H9 (cell line): Measurements from ENCODE around the gene HSPA2. TPM values are rescaled to one million over a fixed set of nuclear protein-coding genes. Genes with fewer than 3 reads are reported as not detected.

Source experiments
- DNase-seq: peaks from one replicate; pipeline ENCODE4 v3.0.0-alpha.2; 2017
- H2AFZ ChIP-seq: one replicate; pipeline ENCODE4 v1.6.1; 2013; ENCODE audit warnings: mild to moderate bottlenecking, low read length, control low read depth, moderate library complexity
- H2AK5ac ChIP-seq: 2 replicates; pipeline ENCODE4 v1.6.1; 2013; ENCODE audit warnings: low read length, control low read depth, mixed read lengths; ENCODE audit not compliant: insufficient read length
- H2BK120ac ChIP-seq: one replicate; pipeline ENCODE4 v1.6.1; 2013; ENCODE audit warnings: low read depth, mild to moderate bottlenecking, low read length, control low read depth, inconsistent platforms; ENCODE audit not compliant: poor library complexity, severe bottlenecking
- H2BK12ac ChIP-seq: 2 replicates; pipeline ENCODE4 v1.6.1; 2013; ENCODE audit warnings: low read length, control low read depth, mixed read lengths, low read depth; ENCODE audit not compliant: insufficient read length
- H2BK15ac ChIP-seq: 2 replicates; pipeline ENCODE4 v1.6.1; 2013; ENCODE audit warnings: low read depth, low read length, control low read depth
- H2BK20ac ChIP-seq: one replicate; pipeline ENCODE4 v1.6.1; 2013; ENCODE audit warnings: low read depth, mild to moderate bottlenecking, low read length, control low read depth, inconsistent platforms; ENCODE audit not compliant: poor library complexity, severe bottlenecking
- H2BK5ac ChIP-seq: 2 replicates; pipeline ENCODE4 v1.6.1; 2013; ENCODE audit warnings: low read length, control low read depth, mixed read lengths; ENCODE audit not compliant: insufficient read length
- H3K14ac ChIP-seq: 2 replicates; pipeline ENCODE4 v1.6.1; 2013; ENCODE audit warnings: low read length, control low read depth; ENCODE audit not compliant: insufficient read depth
- H3K18ac ChIP-seq: 2 replicates; pipeline ENCODE4 v1.6.1; 2013; ENCODE audit warnings: low read depth, mild to moderate bottlenecking, mixed read lengths, low read length, control low read depth; ENCODE audit not compliant: insufficient read length
- H3K23ac ChIP-seq: 2 replicates; pipeline ENCODE4 v1.6.1; 2013; ENCODE audit warnings: low read length, control low read depth, mixed read lengths, low read depth; ENCODE audit not compliant: insufficient read length
- H3K23me2 ChIP-seq: 2 replicates; pipeline ENCODE4 v1.6.1; 2013; ENCODE audit warnings: low read depth, mild to moderate bottlenecking, mixed read lengths, low read length, control low read depth; ENCODE audit not compliant: insufficient read length, poor library complexity, severe bottlenecking
- H3K27ac ChIP-seq: 2 replicates; pipeline ENCODE4 v1.5.1; 2013; ENCODE audit warnings: low read length, control low read depth, mixed read lengths, low read depth; ENCODE audit not compliant: insufficient read length
- H3K27me3 ChIP-seq: 2 replicates; pipeline ENCODE4 v1.6.1; 2013; ENCODE audit warnings: low read length, control low read depth, inconsistent platforms; ENCODE audit not compliant: insufficient read depth
- H3K4ac ChIP-seq: 2 replicates; pipeline ENCODE4 v1.6.1; 2013; ENCODE audit warnings: low read depth, mild to moderate bottlenecking, control low read depth, inconsistent platforms, low read length, moderate library complexity
- H3K4me1 ChIP-seq: 2 replicates; pipeline ENCODE4 v1.6.1; 2013; ENCODE audit warnings: low read length, control low read depth, inconsistent platforms; ENCODE audit not compliant: insufficient read depth
- H3K4me2 ChIP-seq: 2 replicates; pipeline ENCODE4 v1.6.1; 2013; ENCODE audit warnings: low read length, control low read depth, mixed read lengths; ENCODE audit not compliant: insufficient read length, insufficient read depth
- H3K56ac ChIP-seq: 2 replicates; pipeline ENCODE4 v1.6.1; 2013; ENCODE audit warnings: low read depth, mild to moderate bottlenecking, mixed read lengths, low read length, control low read depth; ENCODE audit not compliant: insufficient read length
- H3K79me1 ChIP-seq: 2 replicates; pipeline ENCODE4 v1.6.1; 2013; ENCODE audit warnings: low read depth, mild to moderate bottlenecking, moderate library complexity, low read length, control low read depth, inconsistent platforms; ENCODE audit not compliant: insufficient read depth, poor library complexity, severe bottlenecking
- H3K79me2 ChIP-seq: 2 replicates; pipeline ENCODE4 v1.6.1; 2013; ENCODE audit warnings: low read length, control low read depth, inconsistent platforms; ENCODE audit not compliant: insufficient read depth
- H3K9ac ChIP-seq: 2 replicates; pipeline ENCODE4 v1.6.1; 2013; ENCODE audit warnings: low read length, control low read depth, mixed read lengths; ENCODE audit not compliant: insufficient read length; ENCODE audit errors: extremely low read depth
- H3K9me3 ChIP-seq: one replicate; pipeline ENCODE4 v1.6.1; 2013; ENCODE audit warnings: low read depth, low read length, inconsistent platforms; ENCODE audit not compliant: control insufficient read depth
- H3T11ph ChIP-seq: one replicate; pipeline ENCODE4 v1.6.1; 2013; ENCODE audit warnings: mild to moderate bottlenecking, low read length, control low read depth, inconsistent platforms
- H4K20me1 ChIP-seq: one replicate; pipeline ENCODE4 v1.6.1; 2013; ENCODE audit not compliant: control insufficient read depth, insufficient read length, insufficient read depth
- H4K5ac ChIP-seq: 2 replicates; pipeline ENCODE4 v1.6.1; 2013; ENCODE audit warnings: low read depth, mild to moderate bottlenecking, mixed read lengths, low read length, control low read depth; ENCODE audit not compliant: insufficient read length
- H4K8ac ChIP-seq: replicated peaks from 2 replicates; pipeline ENCODE4 v1.6.1; 2013; ENCODE audit warnings: low read length, control low read depth, mixed read lengths, low read depth; ENCODE audit not compliant: insufficient read length
- H4K91ac ChIP-seq: 2 replicates; pipeline ENCODE4 v1.6.1; 2013; ENCODE audit warnings: low read depth, mild to moderate bottlenecking, moderate library complexity, mixed read lengths, low read length, control low read depth; ENCODE audit not compliant: insufficient read length
- H3K27ac Mint-ChIP-seq, 3 experiments: 2 replicates in 2 of 3; 3 replicates in 1 of 3; pipeline ENCODE4 v1.8.0; 2020 to 2021; ENCODE audit warnings: mixed read lengths in 3 of 3, mild to moderate bottlenecking in 1 of 3, moderate library complexity in 1 of 3
- H3K27me3 Mint-ChIP-seq: 2 replicates; pipeline ENCODE4 v1.8.0; 2021; ENCODE audit warnings: low read depth, mild to moderate bottlenecking, moderate library complexity, mixed read lengths
- H3K36me3 Mint-ChIP-seq, 3 experiments: 2 replicates in 2 of 3; 3 replicates in 1 of 3; pipeline ENCODE4 v1.8.0; 2020 to 2021; ENCODE audit warnings: low read depth in 3 of 3, mixed read lengths in 3 of 3; ENCODE audit not compliant: insufficient read depth in 1 of 3
- H3K4me1 Mint-ChIP-seq, 2 experiments: 2 replicates each; pipeline ENCODE4 v1.8.0; 2020; ENCODE audit warnings: mixed read lengths in 2 of 2
- H3K4me3 Mint-ChIP-seq, 2 experiments: 2 replicates in 1 of 2; 3 replicates in 1 of 2; pipeline ENCODE4 v1.8.0; 2020 to 2021; ENCODE audit warnings: mild to moderate bottlenecking in 2 of 2, mixed read lengths in 2 of 2, moderate library complexity in 1 of 2
- H3K9me3 Mint-ChIP-seq, 2 experiments: 2 replicates in 1 of 2; 3 replicates in 1 of 2; pipeline ENCODE4 v1.8.0; 2020; ENCODE audit warnings: mild to moderate bottlenecking in 2 of 2, mixed read lengths in 2 of 2, moderate library complexity in 1 of 2
- WGBS: extraction: QIAGEN DNeasy Blood & Tissue Kit; methylation state at CpG from one replicate; pipeline ENCODE4 v1.1.7; 2013; ENCODE audit warnings: missing lambda C conversion rate, low lambda C conversion rate, mixed read lengths; ENCODE audit not compliant: insufficient read length; ENCODE audit errors: extremely low coverage; 5-methylcytosine and 5-hydroxymethylcytosine counted together
- total RNA-seq: library from RNA; stranded (reverse); gene quantifications from 2 replicates; pipeline ENCODE4 v1.2.1, GENCODE V29; 2021
- TF ChIP-seq, protein P1 (sequence below): fragments of 200-600 bp; sonication (generic); conservative IDR thresholded peaks from 3 replicates; pipeline ENCODE4 v1.8.0; 2021; ENCODE audit warnings: antibody characterized with exemption, mild to moderate bottlenecking

The HSPA2 gene
- total RNA-seq, 1 experiment from 2014 or later: 25.8 TPM

- Histone ChIP-seq H4K20me1 (no peaks in the 10 kb centered on the region), H3K14ac (no peak overlapping the region), H4K8ac (no peak overlapping the region), H2BK15ac (no peak overlapping the region), H3K79me1 (peaks cover 3% of the 10 kb centered on the region), H2BK5ac (no peak overlapping the region), H3K27me3 (no peaks in the 10 kb centered on the region), H2AFZ (no peak overlapping the region), H3K4me2 (no peak overlapping the region), H3K18ac (no peak overlapping the region), H3T11ph (no peak overlapping the region), H3K9me3 (no peaks in the 10 kb centered on the region), H2BK12ac (no peak overlapping the region), H2AK5ac (no peak overlapping the region), H3K79me2 (0 out of 2 replicates have a peak, but pooled peaks cover 1% of the 10 kb centered on the region), H3K9ac (no peak overlapping the region), H3K27ac (no peak overlapping the region), H3K56ac (no peak overlapping the region), H2BK120ac (no peak overlapping the region), H3K23me2 (no peaks in the 10 kb centered on the region), H2BK20ac (no peak overlapping the region), H3K23ac (no peak overlapping the region), H4K91ac (no peak overlapping the region), H3K4ac (no peak overlapping the region), H4K5ac (no peak overlapping the region), H3K4me1 (no peaks in the 10 kb centered on the region)
- Mint-ChIP-seq H3K27me3 (no peaks in the 10 kb centered on the region), H3K4me1 (no peaks in the 10 kb centered on the region), H3K9me3 (no peaks in the 10 kb centered on the region), H3K36me3 (peaks cover 0 to 6% (median 0%) of the 10 kb centered on the region in 3 experiments; a peak in 4 of 7 replicates), H3K27ac (no peak overlapping the region), H3K4me3 (no peak overlapping the region)
- no peak for DNase-seq
- WGBS: no CpG with 5 or more reads among the region's 9 CpGs
- TF ChIP-seq, protein P1, sequence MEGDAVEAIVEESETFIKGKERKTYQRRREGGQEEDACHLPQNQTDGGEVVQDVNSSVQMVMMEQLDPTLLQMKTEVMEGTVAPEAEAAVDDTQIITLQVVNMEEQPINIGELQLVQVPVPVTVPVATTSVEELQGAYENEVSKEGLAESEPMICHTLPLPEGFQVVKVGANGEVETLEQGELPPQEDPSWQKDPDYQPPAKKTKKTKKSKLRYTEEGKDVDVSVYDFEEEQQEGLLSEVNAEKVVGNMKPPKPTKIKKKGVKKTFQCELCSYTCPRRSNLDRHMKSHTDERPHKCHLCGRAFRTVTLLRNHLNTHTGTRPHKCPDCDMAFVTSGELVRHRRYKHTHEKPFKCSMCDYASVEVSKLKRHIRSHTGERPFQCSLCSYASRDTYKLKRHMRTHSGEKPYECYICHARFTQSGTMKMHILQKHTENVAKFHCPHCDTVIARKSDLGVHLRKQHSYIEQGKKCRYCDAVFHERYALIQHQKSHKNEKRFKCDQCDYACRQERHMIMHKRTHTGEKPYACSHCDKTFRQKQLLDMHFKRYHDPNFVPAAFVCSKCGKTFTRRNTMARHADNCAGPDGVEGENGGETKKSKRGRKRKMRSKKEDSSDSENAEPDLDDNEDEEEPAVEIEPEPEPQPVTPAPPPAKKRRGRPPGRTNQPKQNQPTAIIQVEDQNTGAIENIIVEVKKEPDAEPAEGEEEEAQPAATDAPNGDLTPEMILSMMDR: no peak
These were observed 17.8 kb upstream of the HSPA2 start for GRCh38 chr14:64522591-64523355.
